IMR-90 (cell line): ENCODE measurements around the gene KDM3B. TPM values are rescaled to one million over a fixed set of nuclear protein-coding genes. Genes with fewer than 3 reads are reported as not detected.

Experiments used
- ATAC-seq: fragments of 200-7000 bp; cut with Tn5 transposase; 2 replicates; pipeline ENCODE4 v1.9.1; 2020; ENCODE audit warnings: low read depth, mild to moderate bottlenecking, moderate library complexity
- BruUV-seq: library from RNA; stranded (reverse); fragments of 400-500 nt; replicated peaks from 2 replicates; lab custom pipeline; 2021; lab: Mats Ljungman, UMichigan
- CTCF ChIA-PET: fragments of 300-600 bp; formaldehyde crosslinking; extraction: SDS; loops from one replicate; lab custom pipeline; 2021; ENCODE audit warnings: antibody characterized with exemption; lab: Yijun Ruan, JAX
- POLR2A ChIA-PET: fragments of 300-600 bp; sonication (Branson Sonifier 250); formaldehyde crosslinking; loops from one replicate; lab custom pipeline; 2022; ENCODE audit warnings: antibody characterized with exemption; ENCODE audit not compliant: unreplicated experiment; lab: Charles Lee
- DNase-seq: peaks from one replicate; pipeline ENCODE4 v3.0.0; 2013
- H2AFZ ChIP-seq: replicated peaks from 2 replicates; pipeline ENCODE3; 2013; ENCODE audit warnings: low read length, mild to moderate bottlenecking; ENCODE audit not compliant: poor library complexity
- H2AK5ac ChIP-seq: 2 replicates; pipeline ENCODE4 v1.6.1; 2013; ENCODE audit warnings: low read depth, low read length, inconsistent platforms
- H2AK9ac ChIP-seq: replicated peaks from 2 replicates; pipeline ENCODE3; 2013; ENCODE audit warnings: mild to moderate bottlenecking, low read depth, low read length, moderate library complexity; ENCODE audit not compliant: poor library complexity
- H2BK120ac ChIP-seq: 2 replicates; pipeline ENCODE4 v1.6.1; 2013; ENCODE audit warnings: low read depth, low read length, inconsistent platforms
- H2BK15ac ChIP-seq: 3 replicates; pipeline ENCODE4 v1.6.1; 2013; ENCODE audit warnings: low read depth, low read length, inconsistent platforms
- H2BK20ac ChIP-seq: 2 replicates; pipeline ENCODE4 v1.6.1; 2013; ENCODE audit warnings: low read depth, mild to moderate bottlenecking, inconsistent platforms, low read length, moderate library complexity
- H2BK5ac ChIP-seq: 2 replicates; pipeline ENCODE4 v1.6.1; 2013; ENCODE audit warnings: mild to moderate bottlenecking, low read depth, low read length, inconsistent platforms; ENCODE audit not compliant: poor library complexity, severe bottlenecking
- H3K14ac ChIP-seq: replicated peaks from 2 replicates; pipeline ENCODE4 v1.6.1; 2013; ENCODE audit warnings: low read depth, low read length, inconsistent platforms
- H3K18ac ChIP-seq: 2 replicates; pipeline ENCODE4 v1.6.1; 2013; ENCODE audit warnings: low read depth, low read length, control low read depth
- H3K23ac ChIP-seq: 2 replicates; pipeline ENCODE4 v1.6.1; 2013; ENCODE audit warnings: low read depth, low read length, inconsistent platforms
- H3K27ac ChIP-seq: 2 replicates; pipeline ENCODE4 v1.5.1; 2013; ENCODE audit warnings: mild to moderate bottlenecking, control low read depth, low read length; ENCODE audit not compliant: insufficient read depth
- H3K27me3 ChIP-seq: 2 replicates; pipeline ENCODE4 v1.6.1; 2013; ENCODE audit warnings: low read length; ENCODE audit not compliant: control insufficient read depth, insufficient read depth
- H3K36me3 ChIP-seq: 2 replicates; pipeline ENCODE4 v1.6.1; 2013; ENCODE audit warnings: low read length, mixed read lengths; ENCODE audit not compliant: control insufficient read depth, insufficient read depth
- H3K4ac ChIP-seq: 2 replicates; pipeline ENCODE4 v1.6.1; 2013; ENCODE audit warnings: low read depth, low read length, inconsistent platforms
- H3K4me1 ChIP-seq: 2 replicates; pipeline ENCODE4 v1.6.1; 2013; ENCODE audit warnings: low read length, mixed read lengths; ENCODE audit not compliant: control insufficient read depth, insufficient read depth
- H3K4me2 ChIP-seq: 2 replicates; pipeline ENCODE4 v1.6.1; 2013; ENCODE audit warnings: low read depth, mild to moderate bottlenecking, control low read depth, low read length, moderate library complexity
- H3K4me3 ChIP-seq: 2 replicates; pipeline ENCODE4 v1.5.1; 2013; ENCODE audit warnings: low read depth, mild to moderate bottlenecking, control low read depth, low read length, moderate library complexity; ENCODE audit not compliant: insufficient read depth
- H3K56ac ChIP-seq: 2 replicates; pipeline ENCODE4 v1.6.1; 2013; ENCODE audit warnings: low read length, inconsistent platforms; ENCODE audit not compliant: insufficient read depth; ENCODE audit errors: extremely low read depth
- H3K79me1 ChIP-seq, 2 experiments: 2 replicates each; pipeline ENCODE4 v1.6.1; 2013; ENCODE audit warnings: low read length in 2 of 2, inconsistent platforms in 1 of 2, low read depth in 1 of 2
- H3K9ac ChIP-seq: 2 replicates; pipeline ENCODE4 v1.6.1; 2013; ENCODE audit warnings: low read depth, low read length, control low read depth
- H3K9me1 ChIP-seq: 2 replicates; pipeline ENCODE4 v1.6.1; 2013; ENCODE audit warnings: low read length, inconsistent platforms; ENCODE audit not compliant: insufficient read depth
- H3K9me3 ChIP-seq: 2 replicates; pipeline ENCODE4 v1.6.1; 2013; ENCODE audit warnings: low read length; ENCODE audit not compliant: control insufficient read depth, insufficient read depth
- H4K20me1 ChIP-seq: 2 replicates; pipeline ENCODE4 v1.6.1; 2013; ENCODE audit warnings: low read length, inconsistent platforms; ENCODE audit not compliant: insufficient read depth
- H4K5ac ChIP-seq: 2 replicates; pipeline ENCODE4 v1.6.1; 2013; ENCODE audit warnings: mild to moderate bottlenecking, low read depth, low read length, control low read depth
- H4K8ac ChIP-seq, 2 experiments: 2 replicates each; pipeline ENCODE4 v1.6.1; 2013; ENCODE audit warnings: low read depth in 2 of 2, low read length in 2 of 2, control low read depth in 1 of 2, inconsistent platforms in 1 of 2
- H4K91ac ChIP-seq: 2 replicates; pipeline ENCODE4 v1.6.1; 2013; ENCODE audit warnings: low read depth, low read length, inconsistent platforms; ENCODE audit not compliant: insufficient read depth
- BHLHE40 ChIP-seq: fragments of 150-350 bp; IDR thresholded peaks from 2 replicates; pipeline ENCODE4 v1.6.1; 2016; ENCODE audit warnings: mild to moderate bottlenecking, low read depth, low read length
- CEBPB ChIP-seq: IDR thresholded peaks from 2 replicates; pipeline ENCODE4 v1.6.1; 2012; ENCODE audit warnings: low read depth, low read length, improper control_type of control experiment
- ELK1 ChIP-seq: fragments of 150-350 bp; IDR thresholded peaks from 2 replicates; pipeline ENCODE4 v1.6.1; 2016; ENCODE audit warnings: low read depth, mild to moderate bottlenecking, low read length, moderate library complexity, borderline replicate concordance
- FOS ChIP-seq: fragments of 150-350 bp; IDR thresholded peaks from 2 replicates; pipeline ENCODE4 v1.6.1; 2016; ENCODE audit warnings: low read depth, low read length
- MAFK ChIP-seq: IDR thresholded peaks from 2 replicates; pipeline ENCODE4 v1.6.1; 2012; ENCODE audit warnings: low read depth, low read length, improper control_type of control experiment
- MAZ ChIP-seq: IDR thresholded peaks from 2 replicates; pipeline ENCODE4 v1.6.1; 2012; ENCODE audit warnings: low read depth, mild to moderate bottlenecking, low read length, improper control_type of control experiment, moderate library complexity, borderline replicate concordance
- MXI1 ChIP-seq: IDR thresholded peaks from 2 replicates; pipeline ENCODE4 v1.6.1; 2012; ENCODE audit warnings: low read depth, mild to moderate bottlenecking, low read length, moderate library complexity, borderline replicate concordance
- NFE2L2 ChIP-seq: fragments of 150-350 bp; IDR thresholded peaks from 2 replicates; pipeline ENCODE4 v1.6.1; 2016; ENCODE audit warnings: low read depth, mild to moderate bottlenecking, low read length
- RAD21 ChIP-seq: IDR thresholded peaks from 2 replicates; pipeline ENCODE4 v1.6.1; 2012; ENCODE audit warnings: low read length, improper control_type of control experiment
- RCOR1 ChIP-seq: IDR thresholded peaks from 2 replicates; pipeline ENCODE4 v1.6.1; 2012; ENCODE audit warnings: mild to moderate bottlenecking, low read length, improper control_type of control experiment; ENCODE audit not compliant: insufficient replicate concordance
- RFX5 ChIP-seq: IDR thresholded peaks from 2 replicates; pipeline ENCODE4 v1.8.0; 2012; ENCODE audit warnings: low read depth, mild to moderate bottlenecking, low read length, moderate library complexity
- SMC3 ChIP-seq: fragments of 150-350 bp; IDR thresholded peaks from 2 replicates; pipeline ENCODE4 v1.6.1; 2016; ENCODE audit warnings: low read depth, mild to moderate bottlenecking, antibody characterized with exemption, low read length, moderate library complexity
- USF2 ChIP-seq: fragments of 150-350 bp; IDR thresholded peaks from 2 replicates; pipeline ENCODE4 v1.6.1; 2017; ENCODE audit warnings: mild to moderate bottlenecking, antibody characterized with exemption, low read length, low read depth
- dilution Hi-C: fragments of 300-500 bp; cut with HindIII; formaldehyde crosslinking; loops from one replicate; pipeline ENCODE4 v1.14.3; 2018; ENCODE audit warnings: low sequenced_read_pairs; ENCODE audit not compliant: unreplicated experiment
- in situ Hi-C: fragments of 300-500 bp; cut with MboI; formaldehyde crosslinking; loops from 3 replicates; pipeline ENCODE4 v1.14.3; 2019; ENCODE audit warnings: low sequenced_read_pairs, inconsistent platforms, mixed read lengths
- intact Hi-C: fragments of 100-400 bp; cut with micrococcal nuclease; formaldehyde crosslinking; loops from 2 replicates; pipeline ENCODE4 v1.10.0; 2022
- polyA plus RNA-seq, 3 experiments: library from polyadenylated mRNA; depleted of rRNA; stranded (reverse); fragments of >200 nt; gene quantifications; 2 replicates each; pipeline ENCODE4 v1.2.3, GENCODE V29; 2012; ENCODE audit warnings: low replicate concordance in 1 of 3
- total RNA-seq: library from RNA; depleted of rRNA; stranded (reverse); fragments of >200 nt; gene quantifications from 2 replicates; pipeline ENCODE4 v1.2.3, GENCODE V29; 2012
- TF ChIP-seq, protein P1 (sequence below): conservative IDR thresholded peaks from 2 replicates; pipeline ENCODE4 v1.5.1; 2012; ENCODE audit warnings: mild to moderate bottlenecking, low read depth, low read length, improper control_type of control experiment

Gene KDM3B
- total and polyA plus RNA-seq, 2 of the 4 experiments (the other 2 are of a cell fraction): 19.4 to 35.8 TPM

- Histone ChIP-seq H2AK9ac (no peak overlapping the region), H3K4ac (no peak overlapping the region), H3K9ac (no peak overlapping the region), H3K14ac (no peak overlapping the region), H3K9me3 (peaks cover 4% of the 10 kb centered on the region), H2AK5ac (no peak overlapping the region), H2AFZ (no peak overlapping the region), H4K91ac (no peak overlapping the region), H2BK120ac (no peak overlapping the region), H3K4me2 (no peak overlapping the region; the same call in 1 of the 2 replicates), H3K4me1 (peaks cover 2% of the 10 kb centered on the region; the same call in 1 of the 2 replicates), H2BK20ac (no peak overlapping the region), H4K8ac (no peak overlapping the region), H2BK5ac (no peak overlapping the region), H3K79me1 (peaks cover 6 to 34% of the 10 kb centered on the region in 2 experiments; a peak in 3 of 4 replicates), H2BK15ac (no peak overlapping the region), H3K18ac (no peak overlapping the region), H3K27me3 (no peaks in the 10 kb centered on the region), H4K5ac (no peak overlapping the region), H3K56ac (no peak overlapping the region), H3K4me3 (no peak overlapping the region), H4K20me1 (peaks cover 19% of the 10 kb centered on the region), H3K9me1 (peaks cover 8% of the 10 kb centered on the region; the same call in 1 of the 2 replicates), H3K36me3 (peaks cover 32% of the 10 kb centered on the region), H3K23ac (0 out of 2 replicates have a peak overlapping the region, but pooled peaks have one; percentile 20), H3K27ac (no peak overlapping the region)
- DNase-seq: no peak
- dilution Hi-C loops (no loop called here), intact Hi-C loops (no loop called here), in situ Hi-C loops (no loop called here)
- TF ChIP-seq MXI1: no peak
- no peak for TF ChIP-seq SMC3
- no peak for TF ChIP-seq RCOR1
- no peak for TF ChIP-seq RFX5
- no peak for TF ChIP-seq ELK1
- TF ChIP-seq MAFK: no peak
- no peak for TF ChIP-seq NFE2L2
- no peak for TF ChIP-seq RAD21
- no peak for TF ChIP-seq FOS
- TF ChIP-seq MAZ: no peak
- TF ChIP-seq, protein P1, sequence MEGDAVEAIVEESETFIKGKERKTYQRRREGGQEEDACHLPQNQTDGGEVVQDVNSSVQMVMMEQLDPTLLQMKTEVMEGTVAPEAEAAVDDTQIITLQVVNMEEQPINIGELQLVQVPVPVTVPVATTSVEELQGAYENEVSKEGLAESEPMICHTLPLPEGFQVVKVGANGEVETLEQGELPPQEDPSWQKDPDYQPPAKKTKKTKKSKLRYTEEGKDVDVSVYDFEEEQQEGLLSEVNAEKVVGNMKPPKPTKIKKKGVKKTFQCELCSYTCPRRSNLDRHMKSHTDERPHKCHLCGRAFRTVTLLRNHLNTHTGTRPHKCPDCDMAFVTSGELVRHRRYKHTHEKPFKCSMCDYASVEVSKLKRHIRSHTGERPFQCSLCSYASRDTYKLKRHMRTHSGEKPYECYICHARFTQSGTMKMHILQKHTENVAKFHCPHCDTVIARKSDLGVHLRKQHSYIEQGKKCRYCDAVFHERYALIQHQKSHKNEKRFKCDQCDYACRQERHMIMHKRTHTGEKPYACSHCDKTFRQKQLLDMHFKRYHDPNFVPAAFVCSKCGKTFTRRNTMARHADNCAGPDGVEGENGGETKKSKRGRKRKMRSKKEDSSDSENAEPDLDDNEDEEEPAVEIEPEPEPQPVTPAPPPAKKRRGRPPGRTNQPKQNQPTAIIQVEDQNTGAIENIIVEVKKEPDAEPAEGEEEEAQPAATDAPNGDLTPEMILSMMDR: no peak
- TF ChIP-seq CEBPB: no peak
- no peak for TF ChIP-seq USF2
- TF ChIP-seq BHLHE40: no peak
- ChIA-PET POLR2A (no interaction called here), CTCF (no interaction called here)
- no peak for ATAC-seq
- no TSS peak for BruUV-seq
These were observed 2.0 kb upstream of the KDM3B start for GRCh38 chr5:138350563-138350890.
